D721Med (cell line): ENCODE results near the gene FKBP5.

Experiments used
- DNase-seq: peaks from one replicate; pipeline ENCODE4 v3.0.0; 2011; ENCODE audit warnings: low spot score; ENCODE audit not compliant: insufficient read length
- FAIRE-seq: peaks from 2 replicates; lab custom pipeline; 2011; peaks lifted over from hg19 to GRCh38; lab: Jason Lieb, UNC
- TF ChIP-seq, protein P1 (sequence below): IDR thresholded peaks from 2 replicates; pipeline ENCODE4 v1.5.1; 2012; ENCODE audit warnings: mild to moderate bottlenecking, control low read depth; ENCODE audit not compliant: insufficient read depth; ENCODE audit errors: missing control alignments

Gene FKBP5

DNA sequence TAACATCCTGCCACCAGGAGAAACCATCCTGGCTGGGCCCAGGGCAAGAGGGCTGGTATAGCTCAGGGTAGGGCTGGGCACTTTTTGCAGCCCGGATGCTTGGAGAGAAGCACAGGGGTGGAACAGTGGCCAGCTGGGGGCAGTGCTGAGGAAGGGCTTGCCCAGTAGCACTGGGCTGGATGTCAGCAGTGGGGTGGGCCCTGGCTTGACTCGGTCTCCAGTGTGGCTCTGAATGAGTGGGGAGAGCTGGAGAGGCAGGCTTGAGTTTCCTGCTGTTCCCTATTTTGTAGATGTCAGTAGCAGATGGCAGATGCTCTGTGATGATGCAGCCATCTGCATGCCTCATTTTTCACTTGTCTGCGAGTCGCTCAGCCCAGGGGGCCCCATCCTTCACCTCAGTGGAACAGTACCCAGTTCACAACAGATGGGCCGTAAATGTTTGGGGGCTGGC lies 119.7 kb downstream of the FKBP5 start:
- DNase-seq (no peak), FAIRE-seq (no peak)

DNA sequence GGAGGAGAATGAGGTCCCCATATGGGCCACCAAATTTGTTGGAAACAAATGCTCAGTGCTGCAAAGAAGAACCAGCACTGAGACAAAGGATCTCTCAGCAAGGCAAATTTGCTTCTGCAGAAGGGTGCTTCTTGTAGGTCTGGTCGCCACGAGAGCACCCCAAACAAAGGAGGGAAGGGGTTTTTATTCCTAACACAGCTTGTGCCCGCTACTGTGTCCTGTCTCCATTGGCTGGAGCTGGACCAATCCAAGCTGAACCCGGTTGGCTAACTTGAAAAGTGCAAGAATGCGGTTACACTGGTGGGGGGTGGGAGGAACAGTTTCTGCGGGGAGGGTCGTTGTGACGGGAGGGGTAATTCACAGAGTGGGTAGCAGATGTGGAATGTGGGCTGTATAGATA lies 121.9 kb downstream of the FKBP5 start:
- TF ChIP-seq, protein P1, sequence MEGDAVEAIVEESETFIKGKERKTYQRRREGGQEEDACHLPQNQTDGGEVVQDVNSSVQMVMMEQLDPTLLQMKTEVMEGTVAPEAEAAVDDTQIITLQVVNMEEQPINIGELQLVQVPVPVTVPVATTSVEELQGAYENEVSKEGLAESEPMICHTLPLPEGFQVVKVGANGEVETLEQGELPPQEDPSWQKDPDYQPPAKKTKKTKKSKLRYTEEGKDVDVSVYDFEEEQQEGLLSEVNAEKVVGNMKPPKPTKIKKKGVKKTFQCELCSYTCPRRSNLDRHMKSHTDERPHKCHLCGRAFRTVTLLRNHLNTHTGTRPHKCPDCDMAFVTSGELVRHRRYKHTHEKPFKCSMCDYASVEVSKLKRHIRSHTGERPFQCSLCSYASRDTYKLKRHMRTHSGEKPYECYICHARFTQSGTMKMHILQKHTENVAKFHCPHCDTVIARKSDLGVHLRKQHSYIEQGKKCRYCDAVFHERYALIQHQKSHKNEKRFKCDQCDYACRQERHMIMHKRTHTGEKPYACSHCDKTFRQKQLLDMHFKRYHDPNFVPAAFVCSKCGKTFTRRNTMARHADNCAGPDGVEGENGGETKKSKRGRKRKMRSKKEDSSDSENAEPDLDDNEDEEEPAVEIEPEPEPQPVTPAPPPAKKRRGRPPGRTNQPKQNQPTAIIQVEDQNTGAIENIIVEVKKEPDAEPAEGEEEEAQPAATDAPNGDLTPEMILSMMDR = no peak
- FAIRE-seq (no peak), DNase-seq (no peak)

More for the DNA sequence above, 119.7 kb downstream of the FKBP5 start:
- TF ChIP-seq, protein P1 = peak; percentile 35

DNA sequence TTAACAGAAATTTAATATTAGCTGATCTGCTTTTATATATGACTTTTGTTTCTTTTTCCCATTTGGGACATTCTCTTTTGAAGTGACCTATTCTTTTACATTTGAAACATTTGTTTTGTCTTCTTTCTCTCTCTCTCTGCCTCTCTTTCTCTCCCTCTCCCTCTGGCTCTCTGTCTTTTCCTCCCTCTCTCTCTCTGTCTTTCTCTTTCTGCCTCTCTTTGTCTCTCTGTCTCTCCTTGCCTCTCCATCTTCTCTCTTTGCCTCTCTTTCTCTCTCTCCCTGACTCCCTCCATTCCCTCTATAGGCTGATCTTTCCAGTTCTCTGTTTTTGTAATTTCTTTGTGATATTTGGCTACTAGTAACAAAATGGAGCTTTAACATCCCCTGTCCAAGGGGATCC lies 124.0 kb downstream of the FKBP5 start:
- FAIRE-seq = no peak
- TF ChIP-seq, protein P1 = no peak
- DNase-seq = no peak

DNA sequence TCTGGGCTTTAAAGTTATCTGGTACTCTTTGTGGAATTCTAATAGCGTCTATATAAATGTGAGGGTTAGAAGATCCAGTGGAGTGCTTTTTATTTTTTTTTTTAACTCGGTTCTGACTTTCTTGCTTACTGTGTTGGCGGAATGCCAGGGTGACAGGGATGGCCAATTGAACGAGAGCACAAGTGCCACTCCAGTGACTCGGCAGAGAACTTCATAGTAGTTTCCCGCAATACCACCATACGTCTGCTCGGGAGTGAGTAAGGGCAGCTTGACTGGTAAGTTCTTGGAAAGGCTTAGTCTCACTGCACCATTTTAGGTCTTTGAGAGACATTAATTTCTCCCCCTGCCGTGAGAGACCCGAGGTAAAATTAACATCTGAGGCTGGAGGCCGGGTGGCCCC lies 126.7 kb downstream of the FKBP5 start:
- TF ChIP-seq, protein P1 = no peak
- no peak for DNase-seq
- no peak for FAIRE-seq

DNA sequence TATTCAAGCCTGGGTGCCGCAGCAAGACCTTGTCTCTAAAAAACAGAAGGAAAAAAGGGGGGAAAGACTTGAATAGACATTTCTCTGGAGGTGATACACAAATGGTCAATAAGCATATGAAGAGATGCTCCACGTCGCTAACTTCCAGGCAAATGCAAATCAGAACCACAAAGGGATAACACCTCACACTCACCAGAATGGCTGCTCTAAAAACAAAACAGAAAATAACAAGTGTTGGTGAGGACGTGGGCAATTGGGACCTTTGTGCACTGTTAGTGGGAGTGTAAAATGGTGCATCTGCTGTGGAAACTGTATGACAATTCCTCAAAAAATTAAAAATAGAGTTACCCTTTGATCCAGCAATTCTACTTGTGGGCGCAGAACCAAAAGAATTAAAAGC lies 127.6 kb downstream of the FKBP5 start:
- DNase-seq (no peak), FAIRE-seq (no peak)
- TF ChIP-seq, protein P1 = no peak

DNA sequence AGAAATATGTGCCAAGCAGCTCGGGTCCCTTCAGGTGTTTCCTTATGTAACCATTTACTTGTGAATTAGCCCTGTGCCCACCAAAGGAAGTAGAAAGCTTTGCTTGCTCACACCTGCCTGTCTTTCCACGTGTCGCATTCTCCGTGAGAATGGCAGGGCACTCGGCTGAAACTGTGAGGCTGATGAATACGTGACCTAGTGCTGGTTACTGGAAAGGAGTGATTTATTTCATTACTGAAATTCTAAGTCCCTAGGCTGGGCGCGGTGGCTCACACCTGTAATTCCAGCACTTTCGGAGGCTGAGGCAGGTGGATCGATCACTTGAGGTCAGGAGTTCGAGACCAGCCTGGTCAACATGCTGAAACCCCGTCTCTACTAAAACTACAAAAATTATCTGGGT lies 130.1 kb downstream of the FKBP5 start:
- FAIRE-seq (no peak), DNase-seq (no peak)
- TF ChIP-seq, protein P1 = no peak

DNA sequence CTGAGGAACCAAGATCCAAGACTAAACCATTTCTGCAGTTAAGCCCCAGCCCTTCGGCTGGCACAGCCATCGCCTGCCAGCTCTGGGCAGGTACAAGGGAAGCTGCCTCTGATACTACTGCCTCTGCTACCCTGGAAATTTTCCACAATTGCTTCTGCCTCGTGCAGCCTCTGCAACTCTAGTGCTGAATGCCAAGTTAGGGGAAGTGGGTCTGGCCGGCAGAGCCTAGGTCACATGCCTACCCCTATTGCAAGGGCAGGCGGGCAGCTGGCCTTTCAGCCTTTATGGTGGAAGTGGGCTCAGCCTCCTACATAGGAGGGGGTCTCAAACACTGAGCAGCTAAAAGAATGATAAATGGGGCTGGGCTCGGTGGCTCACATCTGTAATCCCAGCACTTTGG lies 131.5 kb downstream of the FKBP5 start:
- FAIRE-seq (no peak), DNase-seq (no peak)
- TF ChIP-seq, protein P1 = no peak
